K562 (cell line): ENCODE measurements around the gene MT1M.

Source experiments
- MAFF ChIP-seq: IDR thresholded peaks from 2 replicates; pipeline ENCODE4 v1.6.1; 2012; ENCODE audit warnings: low read length, improper control_type of control experiment
- SREBF2 ChIP-seq: sonication (generic); formaldehyde crosslinking; IDR thresholded peaks from 2 replicates; pipeline ENCODE4 v1.4.0; 2020; ENCODE audit warnings: mild to moderate bottlenecking, missing genetic modification reagents
- ZNF696 ChIP-seq: fragments of 250-450 bp; sonication (Bioruptor Pico); conservative IDR thresholded peaks from 2 replicates; pipeline ENCODE4 v1.4.0; 2020; ENCODE audit warnings: mild to moderate bottlenecking, moderate library complexity
- TF ChIP-seq, protein P1 (sequence below), 3 experiments: IDR thresholded peaks in 2 of 3; conservative IDR thresholded peaks in 1 of 3; 2 replicates each; pipeline ENCODE4 v1.5.1; 2011 to 2012; ENCODE audit warnings: low read length in 3 of 3, mild to moderate bottlenecking in 3 of 3, control low read depth in 2 of 3, improper control_type of control experiment in 1 of 3, inconsistent platforms in 1 of 3, low read depth in 1 of 3, mixed read lengths in 1 of 3, moderate library complexity in 1 of 3; ENCODE audit not compliant: insufficient read depth in 2 of 3
- TF ChIP-seq, protein P2 (sequence below): fragments of 450-650 bp; formaldehyde crosslinking; IDR thresholded peaks from 2 replicates; pipeline ENCODE4 v1.4.0; 2020; ENCODE audit warnings: mild to moderate bottlenecking, mixed read lengths
- TF ChIP-seq, protein P3 (sequence below): sonication (generic); formaldehyde crosslinking; IDR thresholded peaks from 2 replicates; pipeline ENCODE4 v1.8.1; 2023; ENCODE audit warnings: mild to moderate bottlenecking, missing genetic modification reagents
- TF ChIP-seq, protein P4 (sequence below): sonication (generic); formaldehyde crosslinking; IDR thresholded peaks from 2 replicates; pipeline ENCODE4 v1.8.1; 2023; ENCODE audit warnings: mild to moderate bottlenecking, missing genetic modification reagents

DNA sequence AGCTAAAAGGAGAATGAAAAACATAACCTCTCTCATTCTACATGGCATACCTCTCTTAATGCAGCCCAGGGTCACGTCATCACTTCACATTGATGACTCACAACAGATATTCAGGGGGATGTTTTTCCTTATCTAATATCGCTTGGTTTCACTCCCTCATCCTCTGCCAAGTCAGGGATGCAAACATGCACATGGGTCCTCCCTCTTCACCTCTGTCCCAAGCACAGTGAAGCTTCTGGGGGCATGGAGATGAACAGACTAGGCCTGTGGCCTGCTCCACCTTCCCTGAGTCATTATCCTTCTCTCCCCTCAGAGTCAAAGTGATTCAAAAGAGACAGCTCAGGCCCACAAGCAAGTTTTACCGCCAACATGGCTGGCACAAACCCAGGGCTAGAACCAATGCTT lies 26.4 kb upstream of the MT1M start:
- TF ChIP-seq, protein P1, sequence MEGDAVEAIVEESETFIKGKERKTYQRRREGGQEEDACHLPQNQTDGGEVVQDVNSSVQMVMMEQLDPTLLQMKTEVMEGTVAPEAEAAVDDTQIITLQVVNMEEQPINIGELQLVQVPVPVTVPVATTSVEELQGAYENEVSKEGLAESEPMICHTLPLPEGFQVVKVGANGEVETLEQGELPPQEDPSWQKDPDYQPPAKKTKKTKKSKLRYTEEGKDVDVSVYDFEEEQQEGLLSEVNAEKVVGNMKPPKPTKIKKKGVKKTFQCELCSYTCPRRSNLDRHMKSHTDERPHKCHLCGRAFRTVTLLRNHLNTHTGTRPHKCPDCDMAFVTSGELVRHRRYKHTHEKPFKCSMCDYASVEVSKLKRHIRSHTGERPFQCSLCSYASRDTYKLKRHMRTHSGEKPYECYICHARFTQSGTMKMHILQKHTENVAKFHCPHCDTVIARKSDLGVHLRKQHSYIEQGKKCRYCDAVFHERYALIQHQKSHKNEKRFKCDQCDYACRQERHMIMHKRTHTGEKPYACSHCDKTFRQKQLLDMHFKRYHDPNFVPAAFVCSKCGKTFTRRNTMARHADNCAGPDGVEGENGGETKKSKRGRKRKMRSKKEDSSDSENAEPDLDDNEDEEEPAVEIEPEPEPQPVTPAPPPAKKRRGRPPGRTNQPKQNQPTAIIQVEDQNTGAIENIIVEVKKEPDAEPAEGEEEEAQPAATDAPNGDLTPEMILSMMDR (IDR thresholded peaks at IDR 0.05 in 2 of 3, conservative IDR thresholded peaks at IDR 0.05 in 1 of 3; ENCODE audit: insufficient read depth in 2 of 3, low read depth in 1 of 3, low read length in 3 of 3): no peak
- TF ChIP-seq, protein P2, sequence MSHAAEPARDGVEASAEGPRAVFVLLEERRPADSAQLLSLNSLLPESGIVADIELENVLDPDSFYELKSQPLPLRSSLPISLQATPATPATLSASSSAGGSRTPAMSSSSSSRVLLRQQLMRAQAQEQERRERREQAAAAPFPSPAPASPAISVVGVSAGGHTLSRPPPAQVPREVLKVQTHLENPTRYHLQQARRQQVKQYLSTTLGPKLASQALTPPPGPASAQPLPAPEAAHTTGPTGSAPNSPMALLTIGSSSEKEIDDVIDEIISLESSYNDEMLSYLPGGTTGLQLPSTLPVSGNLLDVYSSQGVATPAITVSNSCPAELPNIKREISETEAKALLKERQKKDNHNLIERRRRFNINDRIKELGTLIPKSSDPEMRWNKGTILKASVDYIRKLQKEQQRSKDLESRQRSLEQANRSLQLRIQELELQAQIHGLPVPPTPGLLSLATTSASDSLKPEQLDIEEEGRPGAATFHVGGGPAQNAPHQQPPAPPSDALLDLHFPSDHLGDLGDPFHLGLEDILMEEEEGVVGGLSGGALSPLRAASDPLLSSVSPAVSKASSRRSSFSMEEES (CRISPR knock-in tag): no peak
- TF ChIP-seq, protein P3, sequence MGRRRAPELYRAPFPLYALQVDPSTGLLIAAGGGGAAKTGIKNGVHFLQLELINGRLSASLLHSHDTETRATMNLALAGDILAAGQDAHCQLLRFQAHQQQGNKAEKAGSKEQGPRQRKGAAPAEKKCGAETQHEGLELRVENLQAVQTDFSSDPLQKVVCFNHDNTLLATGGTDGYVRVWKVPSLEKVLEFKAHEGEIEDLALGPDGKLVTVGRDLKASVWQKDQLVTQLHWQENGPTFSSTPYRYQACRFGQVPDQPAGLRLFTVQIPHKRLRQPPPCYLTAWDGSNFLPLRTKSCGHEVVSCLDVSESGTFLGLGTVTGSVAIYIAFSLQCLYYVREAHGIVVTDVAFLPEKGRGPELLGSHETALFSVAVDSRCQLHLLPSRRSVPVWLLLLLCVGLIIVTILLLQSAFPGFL: no peak
- no peak for TF ChIP-seq ZNF696 (CRISPR knock-in tag)
- TF ChIP-seq, protein P4, sequence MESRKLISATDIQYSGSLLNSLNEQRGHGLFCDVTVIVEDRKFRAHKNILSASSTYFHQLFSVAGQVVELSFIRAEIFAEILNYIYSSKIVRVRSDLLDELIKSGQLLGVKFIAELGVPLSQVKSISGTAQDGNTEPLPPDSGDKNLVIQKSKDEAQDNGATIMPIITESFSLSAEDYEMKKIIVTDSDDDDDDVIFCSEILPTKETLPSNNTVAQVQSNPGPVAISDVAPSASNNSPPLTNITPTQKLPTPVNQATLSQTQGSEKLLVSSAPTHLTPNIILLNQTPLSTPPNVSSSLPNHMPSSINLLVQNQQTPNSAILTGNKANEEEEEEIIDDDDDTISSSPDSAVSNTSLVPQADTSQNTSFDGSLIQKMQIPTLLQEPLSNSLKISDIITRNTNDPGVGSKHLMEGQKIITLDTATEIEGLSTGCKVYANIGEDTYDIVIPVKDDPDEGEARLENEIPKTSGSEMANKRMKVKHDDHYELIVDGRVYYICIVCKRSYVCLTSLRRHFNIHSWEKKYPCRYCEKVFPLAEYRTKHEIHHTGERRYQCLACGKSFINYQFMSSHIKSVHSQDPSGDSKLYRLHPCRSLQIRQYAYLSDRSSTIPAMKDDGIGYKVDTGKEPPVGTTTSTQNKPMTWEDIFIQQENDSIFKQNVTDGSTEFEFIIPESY (CRISPR knock-in tag): no peak
- TF ChIP-seq MAFF: no peak
- no peak for TF ChIP-seq SREBF2 (CRISPR knock-in tag)
